ENCODE results near the gene HRG.
A peak's percentile ranks its signal among the peaks of the same experiment; 100 is the strongest.
"Not testable (repeated sequence)": the region's sequence is repeated elsewhere in the genome, so short reads cannot be mapped to it uniquely, and the experiment has no call there.

Gene HRG

GRCh38 chr3:186665625-186666188 lies at the start of gene HRG:
Gene HRG, plus strand, starts transcription at chr3:186666014. Its CDS starts 18 bp downstream, at chr3:186666032.
- DNase-seq = no peak

DNA sequence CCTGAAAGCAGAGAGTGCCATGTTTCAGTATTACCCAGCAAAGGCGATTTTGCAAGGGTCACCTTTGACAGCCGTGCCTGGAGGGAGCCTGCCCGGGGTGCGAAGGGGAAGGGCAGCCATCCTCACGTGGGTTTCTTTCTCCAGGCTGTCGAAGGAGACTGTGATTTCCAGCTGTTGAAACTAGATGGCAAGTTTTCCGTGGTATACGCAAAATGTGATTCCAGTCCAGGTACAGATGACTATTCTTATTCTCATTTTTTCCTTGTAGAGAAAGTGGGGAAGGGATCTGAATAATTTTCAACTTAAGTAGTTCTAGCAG lies 49.6 kb upstream of the HRG start:
- no peak for DNase-seq

- DNase-seq = peak; percentile 85
These were observed 48.5 kb upstream of the HRG start for GRCh38 chr3:186617036-186617946.

DNA sequence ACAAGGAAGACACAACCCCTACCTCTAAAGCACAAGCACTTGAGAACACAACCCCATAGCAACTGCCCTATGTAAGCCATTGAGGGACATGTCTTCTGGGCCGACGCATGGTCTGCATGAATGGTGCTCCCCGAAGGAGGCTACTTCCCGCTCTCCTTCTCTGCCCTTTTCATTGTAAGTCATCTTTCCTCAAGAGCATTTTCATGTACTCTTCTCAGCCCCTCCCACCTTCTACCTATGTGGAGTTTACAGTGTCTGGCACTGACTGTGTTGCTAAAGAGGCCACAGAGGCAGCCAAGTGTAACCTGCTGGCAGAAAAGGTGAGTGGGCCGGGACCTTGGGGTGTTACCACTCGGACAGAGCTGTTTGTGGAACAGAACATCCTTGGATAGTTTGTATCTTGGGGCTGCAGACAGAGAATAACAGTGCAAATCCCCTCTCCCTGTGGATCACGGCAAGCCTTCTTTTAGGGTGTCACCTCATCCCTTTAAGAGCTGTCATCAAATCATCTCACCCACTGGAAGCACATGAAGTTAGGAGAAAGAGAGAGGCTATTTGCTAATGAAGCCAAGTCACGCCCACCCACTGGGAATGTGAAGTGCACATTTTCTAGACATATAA lies 47.4 kb upstream of the HRG start:
- no peak for DNase-seq

- no peak for DNase-seq
These were observed 46.0 kb upstream of the HRG start for GRCh38 chr3:186619787-186620212.

GRCh38 chr3:186620213-186621092 lies 45.4 kb upstream of the HRG start:
- DNase-seq = no peak

DNA sequence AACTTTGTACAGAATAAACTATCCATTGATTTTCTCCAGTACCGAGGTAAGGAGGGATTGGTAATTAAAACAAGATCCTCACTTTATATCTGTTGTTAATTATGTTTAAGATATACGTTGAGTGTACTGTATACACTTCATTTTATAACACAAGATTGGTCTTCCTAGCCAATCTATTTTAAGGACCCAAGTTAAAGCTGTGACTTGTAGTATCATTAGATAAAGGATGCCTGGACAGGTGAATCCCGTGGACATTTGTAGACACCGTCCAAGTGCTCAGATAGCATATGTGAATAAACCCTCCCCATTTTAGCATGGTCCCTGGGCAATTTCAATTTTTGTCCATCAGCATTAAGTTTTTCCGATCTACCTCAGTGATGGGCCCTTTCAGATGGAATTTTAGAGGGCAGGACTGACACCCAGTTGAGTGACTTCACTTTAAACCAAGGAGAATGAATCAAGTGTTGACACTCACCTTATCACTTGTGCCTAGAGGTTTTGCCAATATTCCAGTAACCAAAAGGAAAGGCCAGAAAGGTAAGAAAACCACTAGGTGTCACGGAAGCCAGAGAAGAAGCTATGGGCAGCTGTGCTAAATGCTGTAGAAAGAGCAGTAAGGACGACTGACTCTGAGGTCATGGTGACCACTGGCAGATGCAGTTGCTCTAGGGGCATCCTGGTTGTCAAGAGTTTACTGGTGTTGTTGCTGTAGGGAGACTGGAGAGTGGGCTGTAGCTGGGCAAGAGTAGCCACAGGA lies 43.7 kb upstream of the HRG start:
- DNase-seq = no peak

DNA sequence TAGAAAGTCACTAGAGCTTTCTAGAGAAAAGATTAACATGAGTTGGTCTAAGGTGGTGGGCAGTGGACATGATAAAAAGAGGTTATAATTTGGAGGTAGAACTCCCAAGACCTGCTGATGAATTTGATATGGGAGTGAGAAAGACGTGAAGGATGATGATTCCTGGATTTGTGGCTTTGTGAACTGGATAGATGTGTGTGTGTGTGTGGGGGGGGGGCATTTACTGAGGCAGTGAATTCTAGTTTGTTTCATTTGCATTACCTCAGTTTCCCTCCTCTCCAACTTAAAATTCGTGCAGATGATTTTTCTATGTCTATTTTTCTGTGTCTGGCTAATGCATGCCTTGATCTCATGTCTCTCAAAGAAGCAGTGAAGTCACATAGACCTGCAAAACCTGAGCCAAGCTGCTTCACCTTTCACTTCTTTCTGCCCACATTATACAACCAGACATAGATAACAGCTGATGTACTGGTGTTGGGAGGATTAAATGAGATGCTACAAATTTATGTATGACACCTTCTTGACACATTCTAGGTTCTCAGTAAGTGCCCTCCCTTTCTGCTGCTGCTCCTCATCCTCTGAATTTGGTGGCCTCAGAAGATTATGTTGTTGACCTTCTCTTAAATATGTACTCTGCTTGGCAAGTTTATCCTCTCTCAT lies 43.0 kb upstream of the HRG start:
- DNase-seq = no peak

GRCh38 chr3:186624598-186624997 lies 41.2 kb upstream of the HRG start:
- no peak for DNase-seq

DNA sequence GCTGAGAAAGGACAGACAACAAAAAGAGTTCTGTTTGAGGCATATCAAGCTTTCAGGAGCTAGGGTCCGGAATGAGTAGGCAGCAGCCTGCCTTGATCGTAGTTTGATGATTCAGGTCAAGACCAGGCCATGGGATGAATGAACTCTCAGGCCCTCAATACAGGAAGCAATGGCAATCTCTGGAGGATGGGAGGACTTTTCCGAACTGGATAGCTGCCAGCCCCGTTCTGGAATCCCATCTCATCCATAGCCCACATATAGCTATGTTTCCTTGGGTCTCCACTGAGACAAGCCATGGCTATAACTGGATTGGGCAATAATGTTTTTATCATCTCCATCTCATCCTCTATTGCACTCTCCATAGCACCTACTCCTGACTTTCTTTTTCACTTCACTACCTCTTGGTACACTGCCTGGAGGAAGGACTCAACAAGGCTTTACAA lies 40.2 kb upstream of the HRG start:
- DNase-seq = no peak

GRCh38 chr3:186626254-186626847 lies 39.5 kb upstream of the HRG start:
- no peak for DNase-seq

GRCh38 chr3:186627852-186628414 lies 37.9 kb upstream of the HRG start:
- no peak for DNase-seq

- DNase-seq = no peak
These were observed 37.1 kb upstream of the HRG start for GRCh38 chr3:186628756-186629155.

- no peak for DNase-seq
These were observed 34.7 kb upstream of the HRG start for GRCh38 chr3:186630950-186631641.

- no peak for DNase-seq
These were observed 32.3 kb upstream of the HRG start for GRCh38 chr3:186633481-186633880.

DNA sequence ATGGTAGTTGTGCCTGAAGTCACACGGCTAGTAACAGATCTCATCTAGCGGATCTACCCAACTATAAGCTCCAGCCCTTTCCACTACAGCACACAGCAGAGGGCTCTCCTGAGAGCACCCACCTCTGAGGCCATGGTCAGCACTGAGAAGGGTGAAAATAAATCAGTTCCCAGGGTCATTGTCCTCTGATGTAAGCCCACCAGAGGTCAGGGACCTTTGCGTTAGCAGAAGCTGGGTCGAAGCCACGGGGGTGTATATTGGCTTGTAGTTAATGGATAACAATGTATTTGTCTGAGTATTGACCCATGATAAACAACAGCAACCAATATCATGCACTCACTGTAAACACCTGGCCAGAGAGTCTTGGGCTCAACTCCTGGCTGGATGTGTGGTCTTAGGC lies 31.6 kb upstream of the HRG start:
- DNase-seq = not testable (repeated sequence)

GRCh38 chr3:186635532-186635931 lies 30.3 kb upstream of the HRG start:
- DNase-seq = no peak

DNA sequence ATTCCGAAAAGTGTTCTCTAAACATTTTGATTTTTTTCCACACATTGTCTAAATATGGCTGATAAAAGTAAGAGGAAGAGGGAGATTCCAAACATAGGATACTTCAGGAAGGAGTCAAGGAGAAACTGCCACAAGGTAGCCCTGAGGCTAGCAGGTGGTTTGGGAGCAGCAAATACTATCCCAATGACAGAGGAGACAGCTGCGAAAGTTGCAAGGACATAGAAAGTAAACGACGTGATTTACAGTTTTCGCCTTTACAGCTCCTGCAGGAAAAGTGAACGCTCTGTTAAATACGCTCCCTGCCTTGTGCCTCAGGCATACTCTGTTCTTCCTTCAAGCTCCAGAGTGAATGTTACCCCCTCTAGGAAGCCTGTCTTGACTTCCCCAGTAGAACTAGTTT lies 29.3 kb upstream of the HRG start:
- no peak for DNase-seq

DNA sequence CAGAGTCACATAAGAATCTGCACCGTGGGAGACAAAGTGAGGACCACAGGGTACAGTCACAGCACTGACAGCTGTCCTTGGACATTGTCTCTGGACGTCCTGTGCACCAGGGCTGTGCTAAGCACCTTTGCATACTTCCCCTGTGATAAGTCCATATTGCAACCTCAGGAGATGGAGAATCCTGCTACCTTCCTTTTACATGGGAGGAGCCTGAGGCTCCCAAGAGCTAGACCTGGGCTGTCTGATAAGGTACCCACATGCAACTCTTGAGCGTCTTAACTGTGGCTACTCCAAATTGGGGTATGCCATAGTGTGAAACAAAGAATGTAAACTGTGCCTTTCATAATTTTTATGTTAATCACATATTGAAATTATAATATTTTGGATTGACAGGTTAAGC lies 28.1 kb upstream of the HRG start:
- DNase-seq = no peak

GRCh38 chr3:186638259-186638658 lies 27.6 kb upstream of the HRG start:
- no peak for DNase-seq
